Breast epithelium (tissue), 4 donors: ENCODE measurements around the gene URI1. TPM values are rescaled to one million over a fixed set of nuclear protein-coding genes. Genes with fewer than 3 reads are reported as not detected.
"Not testable (repeated sequence)": the region's sequence is repeated elsewhere in the genome, so short reads cannot be mapped to it uniquely, and the experiment has no call there.

Experiments used
- DNase-seq, 2 donors: peaks; one replicate each; pipeline ENCODE4 v3.0.0-alpha.2; 2019; ENCODE audit warnings: low spot score in 2 of 2
- H3K27ac ChIP-seq, 2 donors: fragments of 200-600 bp; sonication (generic) in 1 of 2; one replicate each; pipeline ENCODE4 v1.5.1; 2016 to 2019; ENCODE audit warnings: mild to moderate bottlenecking in 1 of 2
- H3K27me3 ChIP-seq, 2 donors: fragments of 200-600 bp; sonication (generic) in 1 of 2; one replicate each; pipeline versions ENCODE4 v1.5.1 to v1.6.0; 2017 to 2019; ENCODE audit warnings: control low read depth in 1 of 2, mild to moderate bottlenecking in 1 of 2
- H3K36me3 ChIP-seq: fragments of 200-600 bp; one replicate; pipeline ENCODE4 v1.5.1; 2019
- H3K4me1 ChIP-seq, 2 donors: fragments of 200-600 bp; sonication (generic); one replicate each; pipeline ENCODE4 v1.5.1; 2016 to 2019; ENCODE audit warnings: control low read depth in 1 of 2
- H3K4me3 ChIP-seq, 3 donors: fragments of 200-600 bp; sonication (generic); 1 replicate in 2 of 3; 2 replicates in 1 of 3; pipeline ENCODE4 v1.5.1; 2016 to 2019; ENCODE audit warnings: mild to moderate bottlenecking in 3 of 3, moderate library complexity in 2 of 3
- H3K9me3 ChIP-seq, 2 donors: fragments of 200-600 bp; sonication (generic) in 1 of 2; one replicate each; pipeline ENCODE4 v1.5.1; 2016 to 2019; ENCODE audit warnings: control low read depth in 1 of 2
- CTCF ChIP-seq, 3 donors: fragments of 450-650 bp; IDR thresholded peaks; one replicate each; pipeline ENCODE4 v1.5.1; 2016 to 2017; ENCODE audit warnings: antibody characterized with exemption in 3 of 3, mild to moderate bottlenecking in 3 of 3, moderate library complexity in 3 of 3
- POLR2A ChIP-seq: fragments of 450-650 bp; IDR thresholded peaks from one replicate; pipeline ENCODE4 v1.6.1; 2016; ENCODE audit warnings: antibody characterized with exemption, mild to moderate bottlenecking, moderate library complexity
- POLR2AphosphoS5 ChIP-seq, 3 donors: sonication (generic); formaldehyde crosslinking; IDR thresholded peaks; one replicate each; pipeline ENCODE4 v1.6.1; 2017; ENCODE audit warnings: antibody characterized with exemption in 3 of 3
- intact Hi-C: fragments of 100-400 bp; cut with DNase I; formaldehyde crosslinking; loops from one replicate; pipeline ENCODE4 v1.15.1; 2023; ENCODE audit warnings: low total_unique reads
- total RNA-seq, 3 donors: library from RNA; depleted of rRNA; stranded (reverse); fragments of >200 nt; gene quantifications; one replicate each; pipeline ENCODE4 v1.1.0, GENCODE V29; 2016

Gene URI1
- total RNA-seq, 3 donors from 2014 or later, result 61.0 to 78.2 (median 61.6) TPM

DNA sequence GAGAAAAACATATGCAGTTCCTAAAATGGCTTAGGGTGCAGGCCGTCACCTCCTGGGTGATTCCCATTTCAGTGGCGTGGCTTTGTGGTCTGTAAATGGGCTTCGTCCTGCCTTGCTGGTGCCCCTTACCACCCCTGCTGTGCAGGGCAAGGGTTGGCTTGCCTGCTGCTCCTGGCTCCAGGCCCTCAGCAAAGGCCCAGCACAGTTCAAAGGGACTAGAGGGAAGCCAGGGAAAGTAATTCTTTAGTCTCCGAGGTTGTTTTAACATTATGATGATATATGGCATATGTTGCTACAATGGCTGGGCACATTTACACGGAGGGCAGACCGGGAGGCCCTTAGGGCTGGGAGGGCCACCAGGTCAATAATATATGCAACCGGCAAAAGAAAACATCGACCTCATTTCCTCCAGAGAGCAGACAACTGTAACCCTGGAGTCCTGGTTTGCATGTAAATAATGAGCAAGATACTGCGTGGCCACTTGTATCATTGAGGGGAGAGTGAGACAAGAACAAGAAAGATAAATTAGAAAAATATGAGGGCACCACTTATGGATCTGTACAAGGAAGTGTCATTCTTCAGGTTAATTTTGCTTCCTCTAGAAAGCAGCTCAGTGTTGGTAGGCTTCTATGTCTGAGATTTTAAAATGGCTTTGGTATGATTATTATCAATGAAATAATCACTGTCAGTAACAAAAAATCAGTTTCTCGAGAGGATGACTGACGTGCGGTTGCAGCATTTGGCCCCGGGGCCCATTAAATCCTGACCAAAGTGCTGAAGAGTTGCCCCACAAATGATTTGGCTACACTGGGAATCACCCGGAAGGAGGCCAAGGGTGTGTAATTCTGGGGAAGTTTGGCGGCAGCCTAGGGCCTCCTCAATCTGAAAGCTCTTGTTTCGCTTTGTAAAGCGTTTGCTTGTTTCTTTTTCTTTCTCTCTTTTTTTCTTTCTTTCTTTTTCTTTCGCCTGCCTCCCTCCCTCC, 32.8 kb upstream of the URI1 start:
- intact Hi-C loops, result no loop called here
- Histone ChIP-seq H3K27ac (no peak overlapping the region), H3K4me3 (no peak overlapping the region), H3K4me1 (no peaks in the 10 kb centered on the region), H3K36me3 (no peaks in the 10 kb centered on the region), H3K9me3 (peaks cover 2 to 4% of the 10 kb centered on the region in 2 donors), H3K27me3 (no peaks in the 10 kb centered on the region)
- TF ChIP-seq CTCF (IDR thresholded peaks at IDR 0.05) (no peak), POLR2A (no peak), POLR2AphosphoS5 (IDR thresholded peaks at IDR 0.05) (no peak)
- no peak for DNase-seq

GRCh38 chr19:29914933-29915332, 27.1 kb upstream of the URI1 start:
- intact Hi-C loops, result no loop called here
- Histone ChIP-seq H3K27me3 (no peaks in the 10 kb centered on the region), H3K36me3 (no peaks in the 10 kb centered on the region), H3K9me3 (no peaks in the 10 kb centered on the region), H3K27ac (no peak overlapping the region), H3K4me3 (no peak overlapping the region), H3K4me1 (no peaks in the 10 kb centered on the region)
- DNase-seq, result no peak
- TF ChIP-seq CTCF (IDR thresholded peaks at IDR 0.05), result no peak

- H3K4me3 ChIP-seq, H3K27me3 ChIP-seq, H3K9me3 ChIP-seq, intact Hi-C loops, H3K4me1 ChIP-seq, H3K36me3 ChIP-seq, DNase-seq, H3K27ac ChIP-seq: not testable (repeated sequence)
Measured at GRCh38 chr19:29915832-29916231, 26.2 kb upstream of the URI1 start.

- Histone ChIP-seq H3K9me3 (no peaks in the 10 kb centered on the region), H3K36me3 (no peaks in the 10 kb centered on the region), H3K4me1 (no peaks in the 10 kb centered on the region), H3K27me3 (no peaks in the 10 kb centered on the region), H3K4me3 (no peak overlapping the region), H3K27ac (no peak overlapping the region)
- intact Hi-C loops, result no loop called here
- DNase-seq, result no peak
- TF ChIP-seq POLR2AphosphoS5 (IDR thresholded peaks at IDR 0.05), result no peak
- TF ChIP-seq CTCF (IDR thresholded peaks at IDR 0.05), result no peak
- no peak for TF ChIP-seq POLR2A
Measured at GRCh38 chr19:29917911-29918310, 24.1 kb upstream of the URI1 start.

- TF ChIP-seq POLR2AphosphoS5 (IDR thresholded peaks at IDR 0.05) (no peak), POLR2A (no peak), CTCF (IDR thresholded peaks at IDR 0.05) (no peak)
- Histone ChIP-seq H3K27me3 (no peaks in the 10 kb centered on the region), H3K4me3 (no peak overlapping the region), H3K9me3 (no peaks in the 10 kb centered on the region), H3K4me1 (no peaks in the 10 kb centered on the region), H3K36me3 (no peaks in the 10 kb centered on the region), H3K27ac (no peak overlapping the region)
- intact Hi-C loops, result no loop called here
- DNase-seq, result no peak
Measured at GRCh38 chr19:29918891-29919290, 23.1 kb upstream of the URI1 start.
